ENCODE measurements around the gene EN2.

GRCh38 chr7:155488483-155489127 lies 30.7 kb downstream of the EN2 start:
- TF ChIP-seq CTCF (IDR thresholded peaks at IDR 0.05) (no peak), EZH2 (IDR thresholded peaks at IDR 0.05; ENCODE audit: borderline replicate concordance, insufficient read depth, low read depth, low read length, poor library complexity, severe bottlenecking) (no peak)
